H9 (cell line): ENCODE results near the gene CIB4. TPM values are rescaled to one million over a fixed set of nuclear protein-coding genes. Genes with fewer than 3 reads are reported as not detected.

Experiments
- DNase-seq: peaks from one replicate; pipeline ENCODE4 v3.0.0-alpha.2; 2017
- H2AFZ ChIP-seq: one replicate; pipeline ENCODE4 v1.6.1; 2013; ENCODE audit warnings: mild to moderate bottlenecking, low read length, control low read depth, moderate library complexity
- H2AK5ac ChIP-seq: 2 replicates; pipeline ENCODE4 v1.6.1; 2013; ENCODE audit warnings: low read length, control low read depth, mixed read lengths; ENCODE audit not compliant: insufficient read length
- H2BK120ac ChIP-seq: one replicate; pipeline ENCODE4 v1.6.1; 2013; ENCODE audit warnings: low read depth, mild to moderate bottlenecking, low read length, control low read depth, inconsistent platforms; ENCODE audit not compliant: poor library complexity, severe bottlenecking
- H2BK12ac ChIP-seq: 2 replicates; pipeline ENCODE4 v1.6.1; 2013; ENCODE audit warnings: low read length, control low read depth, mixed read lengths, low read depth; ENCODE audit not compliant: insufficient read length
- H2BK15ac ChIP-seq: 2 replicates; pipeline ENCODE4 v1.6.1; 2013; ENCODE audit warnings: low read depth, low read length, control low read depth
- H2BK20ac ChIP-seq: one replicate; pipeline ENCODE4 v1.6.1; 2013; ENCODE audit warnings: low read depth, mild to moderate bottlenecking, low read length, control low read depth, inconsistent platforms; ENCODE audit not compliant: poor library complexity, severe bottlenecking
- H2BK5ac ChIP-seq: 2 replicates; pipeline ENCODE4 v1.6.1; 2013; ENCODE audit warnings: low read length, control low read depth, mixed read lengths; ENCODE audit not compliant: insufficient read length
- H3K14ac ChIP-seq: 2 replicates; pipeline ENCODE4 v1.6.1; 2013; ENCODE audit warnings: low read length, control low read depth; ENCODE audit not compliant: insufficient read depth
- H3K18ac ChIP-seq: 2 replicates; pipeline ENCODE4 v1.6.1; 2013; ENCODE audit warnings: low read depth, mild to moderate bottlenecking, mixed read lengths, low read length, control low read depth; ENCODE audit not compliant: insufficient read length
- H3K23ac ChIP-seq: 2 replicates; pipeline ENCODE4 v1.6.1; 2013; ENCODE audit warnings: low read length, control low read depth, mixed read lengths, low read depth; ENCODE audit not compliant: insufficient read length
- H3K23me2 ChIP-seq: 2 replicates; pipeline ENCODE4 v1.6.1; 2013; ENCODE audit warnings: low read depth, mild to moderate bottlenecking, mixed read lengths, low read length, control low read depth; ENCODE audit not compliant: insufficient read length, poor library complexity, severe bottlenecking
- H3K27ac ChIP-seq: 2 replicates; pipeline ENCODE4 v1.5.1; 2013; ENCODE audit warnings: low read length, control low read depth, mixed read lengths, low read depth; ENCODE audit not compliant: insufficient read length
- H3K27me3 ChIP-seq: 2 replicates; pipeline ENCODE4 v1.6.1; 2013; ENCODE audit warnings: low read length, control low read depth, inconsistent platforms; ENCODE audit not compliant: insufficient read depth
- H3K4ac ChIP-seq: 2 replicates; pipeline ENCODE4 v1.6.1; 2013; ENCODE audit warnings: low read depth, mild to moderate bottlenecking, control low read depth, inconsistent platforms, low read length, moderate library complexity
- H3K4me1 ChIP-seq: 2 replicates; pipeline ENCODE4 v1.6.1; 2013; ENCODE audit warnings: low read length, control low read depth, inconsistent platforms; ENCODE audit not compliant: insufficient read depth
- H3K4me2 ChIP-seq: 2 replicates; pipeline ENCODE4 v1.6.1; 2013; ENCODE audit warnings: low read length, control low read depth, mixed read lengths; ENCODE audit not compliant: insufficient read length, insufficient read depth
- H3K56ac ChIP-seq: 2 replicates; pipeline ENCODE4 v1.6.1; 2013; ENCODE audit warnings: low read depth, mild to moderate bottlenecking, mixed read lengths, low read length, control low read depth; ENCODE audit not compliant: insufficient read length
- H3K79me1 ChIP-seq: 2 replicates; pipeline ENCODE4 v1.6.1; 2013; ENCODE audit warnings: low read depth, mild to moderate bottlenecking, moderate library complexity, low read length, control low read depth, inconsistent platforms; ENCODE audit not compliant: insufficient read depth, poor library complexity, severe bottlenecking
- H3K79me2 ChIP-seq: 2 replicates; pipeline ENCODE4 v1.6.1; 2013; ENCODE audit warnings: low read length, control low read depth, inconsistent platforms; ENCODE audit not compliant: insufficient read depth
- H3K9ac ChIP-seq: 2 replicates; pipeline ENCODE4 v1.6.1; 2013; ENCODE audit warnings: low read length, control low read depth, mixed read lengths; ENCODE audit not compliant: insufficient read length; ENCODE audit errors: extremely low read depth
- H3K9me3 ChIP-seq: one replicate; pipeline ENCODE4 v1.6.1; 2013; ENCODE audit warnings: low read depth, low read length, inconsistent platforms; ENCODE audit not compliant: control insufficient read depth
- H3T11ph ChIP-seq: one replicate; pipeline ENCODE4 v1.6.1; 2013; ENCODE audit warnings: mild to moderate bottlenecking, low read length, control low read depth, inconsistent platforms
- H4K20me1 ChIP-seq: one replicate; pipeline ENCODE4 v1.6.1; 2013; ENCODE audit not compliant: control insufficient read depth, insufficient read length, insufficient read depth
- H4K5ac ChIP-seq: 2 replicates; pipeline ENCODE4 v1.6.1; 2013; ENCODE audit warnings: low read depth, mild to moderate bottlenecking, mixed read lengths, low read length, control low read depth; ENCODE audit not compliant: insufficient read length
- H4K8ac ChIP-seq: replicated peaks from 2 replicates; pipeline ENCODE4 v1.6.1; 2013; ENCODE audit warnings: low read length, control low read depth, mixed read lengths, low read depth; ENCODE audit not compliant: insufficient read length
- H4K91ac ChIP-seq: 2 replicates; pipeline ENCODE4 v1.6.1; 2013; ENCODE audit warnings: low read depth, mild to moderate bottlenecking, moderate library complexity, mixed read lengths, low read length, control low read depth; ENCODE audit not compliant: insufficient read length
- H3K27ac Mint-ChIP-seq, 3 experiments: 2 replicates in 2 of 3; 3 replicates in 1 of 3; pipeline ENCODE4 v1.8.0; 2020 to 2021; ENCODE audit warnings: mixed read lengths in 3 of 3, mild to moderate bottlenecking in 1 of 3, moderate library complexity in 1 of 3
- H3K27me3 Mint-ChIP-seq: 2 replicates; pipeline ENCODE4 v1.8.0; 2021; ENCODE audit warnings: low read depth, mild to moderate bottlenecking, moderate library complexity, mixed read lengths
- H3K36me3 Mint-ChIP-seq, 3 experiments: 2 replicates in 2 of 3; 3 replicates in 1 of 3; pipeline ENCODE4 v1.8.0; 2020 to 2021; ENCODE audit warnings: low read depth in 3 of 3, mixed read lengths in 3 of 3; ENCODE audit not compliant: insufficient read depth in 1 of 3
- H3K4me1 Mint-ChIP-seq, 2 experiments: 2 replicates each; pipeline ENCODE4 v1.8.0; 2020; ENCODE audit warnings: mixed read lengths in 2 of 2
- H3K4me3 Mint-ChIP-seq, 2 experiments: 2 replicates in 1 of 2; 3 replicates in 1 of 2; pipeline ENCODE4 v1.8.0; 2020 to 2021; ENCODE audit warnings: mild to moderate bottlenecking in 2 of 2, mixed read lengths in 2 of 2, moderate library complexity in 1 of 2
- H3K9me3 Mint-ChIP-seq, 2 experiments: 2 replicates in 1 of 2; 3 replicates in 1 of 2; pipeline ENCODE4 v1.8.0; 2020; ENCODE audit warnings: mild to moderate bottlenecking in 2 of 2, mixed read lengths in 2 of 2, moderate library complexity in 1 of 2
- WGBS: extraction: QIAGEN DNeasy Blood & Tissue Kit; methylation state at CpG from one replicate; pipeline ENCODE4 v1.1.7; 2013; ENCODE audit warnings: missing lambda C conversion rate, low lambda C conversion rate, mixed read lengths; ENCODE audit not compliant: insufficient read length; ENCODE audit errors: extremely low coverage; 5-methylcytosine and 5-hydroxymethylcytosine counted together
- total RNA-seq: library from RNA; stranded (reverse); gene quantifications from 2 replicates; pipeline ENCODE4 v1.2.1, GENCODE V29; 2021
- TF ChIP-seq, protein P1 (sequence below): fragments of 200-600 bp; sonication (generic); conservative IDR thresholded peaks from 3 replicates; pipeline ENCODE4 v1.8.0; 2021; ENCODE audit warnings: antibody characterized with exemption, mild to moderate bottlenecking

The CIB4 gene
- total RNA-seq, 1 experiment from 2014 or later, result not detected

- no peaks in the 10 kb centered on the region for H3K9me3 Mint-ChIP-seq
- Histone ChIP-seq H2BK120ac (no peak overlapping the region), H3K79me2 (no peaks in the 10 kb centered on the region), H3K23me2 (no peaks in the 10 kb centered on the region), H3K27me3 (no peaks in the 10 kb centered on the region), H4K20me1 (no peaks in the 10 kb centered on the region), H4K5ac (no peak overlapping the region), H3K27ac (no peak overlapping the region), H2BK5ac (no peak overlapping the region), H3K56ac (no peak overlapping the region), H3K4ac (no peak overlapping the region), H2AK5ac (no peak overlapping the region), H3K23ac (no peak overlapping the region), H3K4me2 (no peak overlapping the region), H4K91ac (no peak overlapping the region), H3K9me3 (no peaks in the 10 kb centered on the region), H2BK15ac (no peak overlapping the region), H4K8ac (no peak overlapping the region), H3K9ac (no peak overlapping the region), H3K18ac (no peak overlapping the region), H3T11ph (no peak overlapping the region), H2BK20ac (no peak overlapping the region), H2AFZ (no peak overlapping the region), H3K14ac (no peak overlapping the region), H3K79me1 (no peaks in the 10 kb centered on the region), H3K4me1 (no peaks in the 10 kb centered on the region), H2BK12ac (no peak overlapping the region)
- H3K4me3 Mint-ChIP-seq, result no peak overlapping the region
- no peaks in the 10 kb centered on the region for H3K36me3 Mint-ChIP-seq
- TF ChIP-seq, protein P1, sequence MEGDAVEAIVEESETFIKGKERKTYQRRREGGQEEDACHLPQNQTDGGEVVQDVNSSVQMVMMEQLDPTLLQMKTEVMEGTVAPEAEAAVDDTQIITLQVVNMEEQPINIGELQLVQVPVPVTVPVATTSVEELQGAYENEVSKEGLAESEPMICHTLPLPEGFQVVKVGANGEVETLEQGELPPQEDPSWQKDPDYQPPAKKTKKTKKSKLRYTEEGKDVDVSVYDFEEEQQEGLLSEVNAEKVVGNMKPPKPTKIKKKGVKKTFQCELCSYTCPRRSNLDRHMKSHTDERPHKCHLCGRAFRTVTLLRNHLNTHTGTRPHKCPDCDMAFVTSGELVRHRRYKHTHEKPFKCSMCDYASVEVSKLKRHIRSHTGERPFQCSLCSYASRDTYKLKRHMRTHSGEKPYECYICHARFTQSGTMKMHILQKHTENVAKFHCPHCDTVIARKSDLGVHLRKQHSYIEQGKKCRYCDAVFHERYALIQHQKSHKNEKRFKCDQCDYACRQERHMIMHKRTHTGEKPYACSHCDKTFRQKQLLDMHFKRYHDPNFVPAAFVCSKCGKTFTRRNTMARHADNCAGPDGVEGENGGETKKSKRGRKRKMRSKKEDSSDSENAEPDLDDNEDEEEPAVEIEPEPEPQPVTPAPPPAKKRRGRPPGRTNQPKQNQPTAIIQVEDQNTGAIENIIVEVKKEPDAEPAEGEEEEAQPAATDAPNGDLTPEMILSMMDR, result no peak
- WGBS, result no CpG with 5 or more reads among the region's 6 CpGs
- H3K27me3 Mint-ChIP-seq, result peaks cover 35% of the 10 kb centered on the region
- H3K27ac Mint-ChIP-seq, result no peak overlapping the region
- no peak for DNase-seq
- peaks cover 0 to 16% of the 10 kb centered on the region in 2 experiments; a peak in 3 of 4 replicates for H3K4me1 Mint-ChIP-seq
Observed at GRCh38 chr2:26602575-26602974, 38.6 kb downstream of the CIB4 start.
